ENCODE results near the gene KMT2A.
"Not testable (repeated sequence)": the region's sequence is repeated elsewhere in the genome, so short reads cannot be mapped to it uniquely, and the experiment has no call there.

KMT2A gene

GRCh38 chr11:118533769-118534729 is 97.8 kb downstream of the KMT2A start:
- no peak for DNase-seq (ENCODE audit: low spot score)

GRCh38 chr11:118535261-118535660 is 99.0 kb downstream of the KMT2A start:
- no peak for DNase-seq (ENCODE audit: low spot score)

- DNase-seq (ENCODE audit: low spot score), result no peak
These were observed 100.4 kb downstream of the KMT2A start for GRCh38 chr11:118536726-118537125.

GRCh38 chr11:118537409-118537980 is 101.2 kb downstream of the KMT2A start:
- no peak for DNase-seq (ENCODE audit: low spot score)

- DNase-seq (ENCODE audit: low spot score), result no peak
These were observed 107.8 kb downstream of the KMT2A start for GRCh38 chr11:118544010-118544646.

GRCh38 chr11:118544647-118545010 is 108.3 kb downstream of the KMT2A start:
- no peak for DNase-seq (ENCODE audit: low spot score)

GRCh38 chr11:118545533-118545932 is 109.2 kb downstream of the KMT2A start:
- no peak for DNase-seq (ENCODE audit: low spot score)

GRCh38 chr11:118547132-118547531 is 110.8 kb downstream of the KMT2A start:
- DNase-seq (ENCODE audit: low spot score), result no peak

GRCh38 chr11:118552341-118552740 is 116.0 kb downstream of the KMT2A start:
- no peak for DNase-seq (ENCODE audit: low spot score)

- no peak for DNase-seq (ENCODE audit: low spot score)
These were observed 124.5 kb downstream of the KMT2A start for GRCh38 chr11:118560806-118561205.

- peak; percentile 36 for DNase-seq (ENCODE audit: low spot score)
These were observed 128.8 kb downstream of the KMT2A start for GRCh38 chr11:118565051-118565450.

- no peak for DNase-seq (ENCODE audit: low spot score)
These were observed 133.4 kb downstream of the KMT2A start for GRCh38 chr11:118569670-118570069.

- no peak for DNase-seq (ENCODE audit: low spot score)
These were observed 134.5 kb downstream of the KMT2A start for GRCh38 chr11:118570787-118571186.

GRCh38 chr11:118571701-118572060 is 135.4 kb downstream of the KMT2A start:
- not testable (repeated sequence) for DNase-seq (ENCODE audit: low spot score)

- DNase-seq (ENCODE audit: low spot score), result peak; percentile 88
These were observed 136.0 kb downstream of the KMT2A start, which contains the start of gene ARCN1 for GRCh38 chr11:118572061-118572980. Gene ARCN1 (plus strand): TSS chr11:118572409. CDS start chr11:118572548, 139 bp downstream.

- DNase-seq (ENCODE audit: low spot score), result peak; percentile 42
These were observed 136.8 kb downstream of the KMT2A start for GRCh38 chr11:118572981-118573550.

- no peak for DNase-seq (ENCODE audit: low spot score)
These were observed 138.3 kb downstream of the KMT2A start for GRCh38 chr11:118574636-118575035.

Data from AG08395 (cell line).